ENCODE measurements around the gene VWA5B1.
"Not testable (repeated sequence)": the region's sequence is repeated elsewhere in the genome, so short reads cannot be mapped to it uniquely, and the experiment has no call there.

The VWA5B1 gene

GRCh38 chr1:20290624-20291597, at the start of gene VWA5B1:
TSS of gene VWA5B1 (plus strand) at chr1:20290875. CDS start at chr1:20310602, 19,727 bp downstream.
- no peak for DNase-seq

GRCh38 chr1:20242890-20243479, 47.7 kb upstream of the VWA5B1 start:
- no peak for DNase-seq

GRCh38 chr1:20248971-20249612, 41.6 kb upstream of the VWA5B1 start:
- DNase-seq = no peak

GRCh38 chr1:20250340-20250989, 40.2 kb upstream of the VWA5B1 start:
- DNase-seq = no peak

- no peak for DNase-seq
Measured at GRCh38 chr1:20252587-20252986, 38.1 kb upstream of the VWA5B1 start.

- DNase-seq = no peak
Measured at GRCh38 chr1:20255666-20256065, 35.0 kb upstream of the VWA5B1 start.

GRCh38 chr1:20259646-20260045, 31.0 kb upstream of the VWA5B1 start:
- no peak for DNase-seq

GRCh38 chr1:20261095-20261494, 29.6 kb upstream of the VWA5B1 start:
- no peak for DNase-seq

- DNase-seq = no peak
Measured at GRCh38 chr1:20262810-20263534, 27.7 kb upstream of the VWA5B1 start.

GRCh38 chr1:20265250-20265649, 25.4 kb upstream of the VWA5B1 start:
- DNase-seq = no peak

- DNase-seq = no peak
Measured at GRCh38 chr1:20266141-20266540, 24.5 kb upstream of the VWA5B1 start.

- no peak for DNase-seq
Measured at GRCh38 chr1:20266642-20267041, 24.0 kb upstream of the VWA5B1 start.

GRCh38 chr1:20271498-20272400, 18.9 kb upstream of the VWA5B1 start:
- no peak for DNase-seq

- not testable (repeated sequence) for DNase-seq
Measured at GRCh38 chr1:20273716-20274115, 17.0 kb upstream of the VWA5B1 start.

- DNase-seq = no peak
Measured at GRCh38 chr1:20275319-20275925, 15.3 kb upstream of the VWA5B1 start.

GRCh38 chr1:20276485-20277159, 14.1 kb upstream of the VWA5B1 start:
- no peak for DNase-seq

- no peak for DNase-seq
Measured at GRCh38 chr1:20278692-20279130, 12.0 kb upstream of the VWA5B1 start.

- DNase-seq = no peak
Measured at GRCh38 chr1:20279509-20279908, 11.2 kb upstream of the VWA5B1 start.

- DNase-seq = no peak
Measured at GRCh38 chr1:20280341-20280740, 10.3 kb upstream of the VWA5B1 start.

GRCh38 chr1:20280906-20281305, 9.8 kb upstream of the VWA5B1 start:
- no peak for DNase-seq
